HG03039 (cell line): ENCODE results near the gene ARHGEF12.

ENCODE experiments used
- ATAC-seq: cut with Tn5 transposase; IDR thresholded peaks from one replicate; pipeline ENCODE4 v1.9.1; 2021; ENCODE audit warnings: mild to moderate bottlenecking, moderate library complexity; ENCODE audit not compliant: unreplicated experiment

ARHGEF12 gene

GRCh38 chr11:120532832-120533196 is 196.6 kb downstream of the ARHGEF12 start:
- ATAC-seq, result no peak

GRCh38 chr11:120536091-120536796 is 200.0 kb downstream of the ARHGEF12 start:
- ATAC-seq, result no peak

- no peak for ATAC-seq
Measured at GRCh38 chr11:120536797-120537169, 200.6 kb downstream of the ARHGEF12 start.

GRCh38 chr11:120537996-120538395 is 201.8 kb downstream of the ARHGEF12 start:
- ATAC-seq, result no peak

GRCh38 chr11:120538707-120539106 is 202.5 kb downstream of the ARHGEF12 start:
- no peak for ATAC-seq
